Measurements from ENCODE around the gene BIVM. TPM values are rescaled to one million over a fixed set of nuclear protein-coding genes. Genes with fewer than 3 reads are reported as not detected.

The BIVM gene
- total and polyA plus RNA-seq, 2 donors (not counting 3 experiments of a cell fraction or from before 2014, with no cell fraction given) = 7.7 to 20.3 TPM

GRCh38 chr13:102781591-102781990 is 17.3 kb upstream of the BIVM start:
- dilution Hi-C loops (cut with MboI; ENCODE audit: extremely low pct_ligation_motif_present, low sequenced_read_pairs) = no loop called here
- Histone ChIP-seq H3K4me3 (replicated peaks in 1 of 3; ENCODE audit: insufficient read depth in 1 of 3, low read depth in 1 of 3, low read length in 3 of 3) (no peak overlapping the region), H3K36me3 (ENCODE audit: control insufficient read depth in 2 of 2, extremely low read depth in 1 of 2, insufficient read depth in 2 of 2, low read length in 2 of 2) (peaks cover 3 to 8% of the 10 kb centered on the region in 2 experiments), H3K9ac (replicated peaks; ENCODE audit: extremely low read depth, insufficient read depth, low read length) (no peak overlapping the region), H4K20me1 (replicated peaks; ENCODE audit: control insufficient read depth, extremely low read depth, insufficient read depth, low read length) (no peaks in the 10 kb centered on the region), H2AFZ (ENCODE audit: low read depth, low read length) (no peak overlapping the region), H3K27ac (ENCODE audit: insufficient read depth, low read depth, low read length) (no peak overlapping the region), H3K9me1 (replicated peaks; ENCODE audit: control insufficient read depth, extremely low read depth, insufficient read depth, low read length) (no peaks in the 10 kb centered on the region), H3K4me1 (ENCODE audit: control insufficient read depth, extremely low read depth, insufficient read depth, low read length) (no peaks in the 10 kb centered on the region), H3K27me3 (ENCODE audit: control insufficient read depth in 2 of 2, insufficient read depth in 2 of 2, low read length in 2 of 2) (no peaks in the 10 kb centered on the region), H3K79me2 (ENCODE audit: control insufficient read depth, insufficient read depth, low read length) (no peaks in the 10 kb centered on the region), H3K9me3 (replicated peaks; ENCODE audit: control insufficient read depth, insufficient read depth, low read length) (no peaks in the 10 kb centered on the region), H3K4me2 (ENCODE audit: insufficient read depth, low read length) (no peak overlapping the region)
- TF ChIP-seq CTCF (IDR thresholded peaks at IDR 0.05; ENCODE audit: extremely low read depth in 1 of 2, insufficient read depth in 1 of 2, low read depth in 1 of 2, low read length in 2 of 2) (no peak), GATA2 (IDR thresholded peaks at IDR 0.05; ENCODE audit: insufficient read depth, insufficient read length, low read depth, low read length) (no peak)
- intact Hi-C loops (cut with micrococcal nuclease) = no loop called here
- DNase-seq (ENCODE audit: low read depth, low spot score) (no peak), FAIRE-seq (no peak)
- POLR2A ChIA-PET = no interaction called here
- CTCF ChIA-PET = no interaction called here
- BruUV-seq (replicated peaks) = no TSS peak

- ChIA-PET POLR2A (no interaction called here), CTCF (interaction anchor here (1.4 to 1.6 kb wide), 3 partner anchors 10 to 193 kb away, joined by 3 to 5 read pairs (median 4); no protein-coding TSS in a partner anchor)
- no peak overlapping the region for H2AFZ ChIP-seq (ENCODE audit: low read depth, low read length)
- no peaks in the 10 kb centered on the region for H3K4me1 ChIP-seq (ENCODE audit: control insufficient read depth, extremely low read depth, insufficient read depth, low read length)
- DNase-seq (ENCODE audit: low read depth, low spot score) (no peak), FAIRE-seq (no peak)
- no peak overlapping the region for H3K9ac ChIP-seq (replicated peaks; ENCODE audit: extremely low read depth, insufficient read depth, low read length)
- no peak overlapping the region for H3K4me3 ChIP-seq (replicated peaks in 1 of 3; ENCODE audit: insufficient read depth in 1 of 3, low read depth in 1 of 3, low read length in 3 of 3)
- H3K9me3 ChIP-seq (replicated peaks; ENCODE audit: control insufficient read depth, insufficient read depth, low read length) = no peaks in the 10 kb centered on the region
- no peak for TF ChIP-seq POLR2AphosphoS5 (IDR thresholded peaks at IDR 0.05; ENCODE audit: insufficient read depth, low read depth, low read length)
- TF ChIP-seq CTCF (IDR thresholded peaks at IDR 0.05; ENCODE audit: extremely low read depth in 1 of 2, insufficient read depth in 1 of 2, low read depth in 1 of 2, low read length in 2 of 2) = no peak
- no peak for TF ChIP-seq EZH2 (IDR thresholded peaks at IDR 0.05; ENCODE audit: borderline replicate concordance, low read depth, low read length, severe bottlenecking)
- no peak for TF ChIP-seq FOS (IDR thresholded peaks at IDR 0.05; ENCODE audit: borderline replicate concordance, insufficient read depth, low read length)
- no peak for TF ChIP-seq MAX (IDR thresholded peaks at IDR 0.05; ENCODE audit: insufficient read depth, insufficient read length)
- no peak for TF ChIP-seq POLR2A (IDR thresholded peaks at IDR 0.05; ENCODE audit: low read depth, low read length)
- no peak for TF ChIP-seq MYC (IDR thresholded peaks at IDR 0.05; ENCODE audit: low read depth, low read length)
- no peak for TF ChIP-seq GATA2 (IDR thresholded peaks at IDR 0.05; ENCODE audit: insufficient read depth, insufficient read length, low read depth, low read length)
- no peak for TF ChIP-seq JUN (IDR thresholded peaks at IDR 0.05; ENCODE audit: borderline replicate concordance, insufficient read depth, insufficient read length, low read depth)
- intact Hi-C loops (cut with micrococcal nuclease) = no loop called here
- no peak overlapping the region for H3K27ac ChIP-seq (ENCODE audit: insufficient read depth, low read depth, low read length)
- H4K20me1 ChIP-seq (replicated peaks; ENCODE audit: control insufficient read depth, extremely low read depth, insufficient read depth, low read length) = no peaks in the 10 kb centered on the region
- dilution Hi-C loops (cut with MboI; ENCODE audit: extremely low pct_ligation_motif_present, low sequenced_read_pairs) = no loop called here
- no peaks in the 10 kb centered on the region for H3K9me1 ChIP-seq (replicated peaks; ENCODE audit: control insufficient read depth, extremely low read depth, insufficient read depth, low read length)
- no TSS peak for BruUV-seq (replicated peaks)
- H3K36me3 ChIP-seq (ENCODE audit: control insufficient read depth in 2 of 2, extremely low read depth in 1 of 2, insufficient read depth in 2 of 2, low read length in 2 of 2) = peaks cover 3 to 8% of the 10 kb centered on the region in 2 experiments
- no peak overlapping the region for H3K4me2 ChIP-seq (ENCODE audit: insufficient read depth, low read length)
- H3K27me3 ChIP-seq (ENCODE audit: control insufficient read depth in 2 of 2, insufficient read depth in 2 of 2, low read length in 2 of 2) = no peaks in the 10 kb centered on the region
- no peaks in the 10 kb centered on the region for H3K79me2 ChIP-seq (ENCODE audit: control insufficient read depth, insufficient read depth, low read length)
These were observed 14.4 kb upstream of the BIVM start for GRCh38 chr13:102784483-102784882.
